ENCODE results near the gene NRG2. TPM values are rescaled to one million over a fixed set of nuclear protein-coding genes. Genes with fewer than 3 reads are reported as not detected.

Gene NRG2
- total RNA-seq, 2 donors from 2014 or later: 6.6 to 11.1 TPM

- WGBS: 93% methylated on average over 8 of the region's 8 CpGs
- Histone ChIP-seq H3K4me3 (no peak overlapping the region), H3K27me3 (replicated peaks; ENCODE audit: insufficient read depth) (no peaks in the 10 kb centered on the region), H3K4me1 (replicated peaks) (no peaks in the 10 kb centered on the region), H3K9me3 (no peaks in the 10 kb centered on the region), H3K27ac (no peak overlapping the region), H3K36me3 (no peaks in the 10 kb centered on the region)
- intact Hi-C loops (cut with DNase I): loop anchor here (5.0 kb wide), 2 partner anchors 105 to 120 kb away; no protein-coding TSS in a partner anchor
- TF ChIP-seq POLR2A (IDR thresholded peaks at IDR 0.05) (no peak), POLR2AphosphoS5 (IDR thresholded peaks at IDR 0.05) (no peak), CTCF (IDR thresholded peaks at IDR 0.05) (no peak)
- no peak for DNase-seq (ENCODE audit: low spot score)
Measured at GRCh38 chr5:139967353-139967752, 75.7 kb downstream of the NRG2 start.

DNA sequence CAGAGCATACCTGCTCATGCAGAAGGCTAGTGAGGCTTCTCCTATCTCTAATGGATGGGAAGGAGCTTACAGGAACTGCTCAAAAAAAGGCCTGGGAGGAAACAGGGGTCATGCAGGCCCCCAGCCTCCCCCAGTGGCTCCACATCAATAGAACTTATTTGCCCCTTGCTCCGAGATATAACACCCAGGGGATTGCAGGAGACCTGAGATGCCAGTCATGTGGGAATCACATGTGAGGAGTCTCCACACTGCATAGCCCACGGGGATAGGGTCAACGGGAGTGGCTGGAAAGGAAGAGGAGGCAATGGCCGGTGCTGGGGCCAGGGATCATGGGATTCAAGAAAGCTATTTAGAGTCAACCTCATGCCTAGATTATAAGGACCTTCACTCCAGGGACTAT is 76.2 kb downstream of the NRG2 start:
- H3K27me3 ChIP-seq (replicated peaks; ENCODE audit: insufficient read depth): no peaks in the 10 kb centered on the region
- intact Hi-C loops (cut with DNase I): loop anchor here (5.0 kb wide), 2 partner anchors 105 to 120 kb away; no protein-coding TSS in a partner anchor
- TF ChIP-seq POLR2AphosphoS5 (IDR thresholded peaks at IDR 0.05): no peak
- WGBS: 93% methylated on average over 4 of the region's 4 CpGs
- DNase-seq (ENCODE audit: low spot score): no peak
- H3K9me3 ChIP-seq: no peaks in the 10 kb centered on the region
- no peak overlapping the region for H3K4me3 ChIP-seq
- no peaks in the 10 kb centered on the region for H3K36me3 ChIP-seq
- H3K27ac ChIP-seq: no peak overlapping the region
- no peaks in the 10 kb centered on the region for H3K4me1 ChIP-seq (replicated peaks)

- DNase-seq (ENCODE audit: low spot score): no peak
- H3K4me3 ChIP-seq: no peak overlapping the region
- TF ChIP-seq POLR2AphosphoS5 (IDR thresholded peaks at IDR 0.05): no peak
- H3K9me3 ChIP-seq: no peaks in the 10 kb centered on the region
- 58% methylated on average over 8 of the region's 8 CpGs for WGBS
- H3K27ac ChIP-seq: no peak overlapping the region
- intact Hi-C loops (cut with DNase I): loop anchor here (5.0 kb wide), 2 partner anchors 103 to 118 kb away; no protein-coding TSS in a partner anchor
- no peaks in the 10 kb centered on the region for H3K36me3 ChIP-seq
- no peaks in the 10 kb centered on the region for H3K4me1 ChIP-seq (replicated peaks)
- H3K27me3 ChIP-seq (replicated peaks; ENCODE audit: insufficient read depth): no peaks in the 10 kb centered on the region
Measured at GRCh38 chr5:139964994-139965565, 78.0 kb downstream of the NRG2 start.

- no peaks in the 10 kb centered on the region for H3K9me3 ChIP-seq
- intact Hi-C loops (cut with DNase I): no loop called here
- H3K27me3 ChIP-seq (replicated peaks; ENCODE audit: insufficient read depth): no peaks in the 10 kb centered on the region
- H3K4me1 ChIP-seq (replicated peaks): no peaks in the 10 kb centered on the region
- WGBS: 98% methylated on average over 4 of the region's 4 CpGs
- H3K4me3 ChIP-seq: no peak overlapping the region
- no peak for TF ChIP-seq POLR2AphosphoS5 (IDR thresholded peaks at IDR 0.05)
- no peak for TF ChIP-seq POLR2A (IDR thresholded peaks at IDR 0.05)
- no peak for TF ChIP-seq CTCF (IDR thresholded peaks at IDR 0.05)
- H3K27ac ChIP-seq: no peak overlapping the region
- H3K36me3 ChIP-seq: no peaks in the 10 kb centered on the region
- DNase-seq (ENCODE audit: low spot score): no peak
Measured at GRCh38 chr5:139964266-139964993, 78.7 kb downstream of the NRG2 start.

GRCh38 chr5:139962445-139962844 is 80.7 kb downstream of the NRG2 start:
- Histone ChIP-seq H3K27ac (no peak overlapping the region), H3K36me3 (no peaks in the 10 kb centered on the region), H3K27me3 (replicated peaks; ENCODE audit: insufficient read depth) (no peaks in the 10 kb centered on the region), H3K4me3 (no peak overlapping the region), H3K4me1 (replicated peaks) (no peaks in the 10 kb centered on the region), H3K9me3 (no peaks in the 10 kb centered on the region)
- intact Hi-C loops (cut with DNase I): no loop called here
- TF ChIP-seq POLR2AphosphoS5 (IDR thresholded peaks at IDR 0.05): no peak
- TF ChIP-seq CTCF (IDR thresholded peaks at IDR 0.05): no peak
- TF ChIP-seq POLR2A (IDR thresholded peaks at IDR 0.05): no peak
- WGBS: 80% methylated on average over 1 of the region's 1 CpG
- DNase-seq (ENCODE audit: low spot score): no peak

All from prostate gland (tissue), 2 donors.